GM08714 (cell line): ENCODE results near the gene SPACDR.
A peak's percentile ranks its signal among the peaks of the same experiment; 100 is the strongest.

Experiments
- H3K4me3 ChIP-seq: fragments of 200-500 bp; sonication (Bioruptor generic); 2 replicates; pipeline ENCODE4 v1.5.1; 2014; ENCODE audit warnings: mild to moderate bottlenecking, low read length, inconsistent platforms
- ZNF274 ChIP-seq: IDR thresholded peaks from 2 replicates; pipeline ENCODE4 v1.6.1; 2012; ENCODE audit warnings: mild to moderate bottlenecking, low read depth, low read length

The SPACDR gene

DNA sequence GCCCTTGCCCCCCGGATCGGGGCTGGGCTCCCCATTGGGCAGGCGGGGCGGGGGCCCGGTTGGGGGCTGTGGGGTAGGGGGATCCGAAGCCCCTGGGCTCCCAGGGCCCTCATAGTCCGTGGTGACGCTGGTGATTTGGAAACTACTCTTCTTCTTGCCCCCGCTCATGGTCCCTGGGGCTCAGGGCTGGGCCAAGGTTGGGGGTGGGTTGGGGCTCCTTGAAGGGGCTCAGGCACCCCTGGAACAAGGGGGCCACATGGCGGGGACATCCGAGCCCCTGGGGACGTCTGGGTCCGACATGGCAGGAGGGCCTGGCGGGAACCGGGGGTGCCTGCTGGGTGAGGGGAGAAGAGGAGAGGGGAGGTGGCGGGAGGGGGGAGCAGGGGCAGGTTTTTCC, 13.8 kb upstream of the SPACDR start:
- H3K4me3 ChIP-seq: peak overlapping the region; percentile 76
- TF ChIP-seq ZNF274: no peak

DNA sequence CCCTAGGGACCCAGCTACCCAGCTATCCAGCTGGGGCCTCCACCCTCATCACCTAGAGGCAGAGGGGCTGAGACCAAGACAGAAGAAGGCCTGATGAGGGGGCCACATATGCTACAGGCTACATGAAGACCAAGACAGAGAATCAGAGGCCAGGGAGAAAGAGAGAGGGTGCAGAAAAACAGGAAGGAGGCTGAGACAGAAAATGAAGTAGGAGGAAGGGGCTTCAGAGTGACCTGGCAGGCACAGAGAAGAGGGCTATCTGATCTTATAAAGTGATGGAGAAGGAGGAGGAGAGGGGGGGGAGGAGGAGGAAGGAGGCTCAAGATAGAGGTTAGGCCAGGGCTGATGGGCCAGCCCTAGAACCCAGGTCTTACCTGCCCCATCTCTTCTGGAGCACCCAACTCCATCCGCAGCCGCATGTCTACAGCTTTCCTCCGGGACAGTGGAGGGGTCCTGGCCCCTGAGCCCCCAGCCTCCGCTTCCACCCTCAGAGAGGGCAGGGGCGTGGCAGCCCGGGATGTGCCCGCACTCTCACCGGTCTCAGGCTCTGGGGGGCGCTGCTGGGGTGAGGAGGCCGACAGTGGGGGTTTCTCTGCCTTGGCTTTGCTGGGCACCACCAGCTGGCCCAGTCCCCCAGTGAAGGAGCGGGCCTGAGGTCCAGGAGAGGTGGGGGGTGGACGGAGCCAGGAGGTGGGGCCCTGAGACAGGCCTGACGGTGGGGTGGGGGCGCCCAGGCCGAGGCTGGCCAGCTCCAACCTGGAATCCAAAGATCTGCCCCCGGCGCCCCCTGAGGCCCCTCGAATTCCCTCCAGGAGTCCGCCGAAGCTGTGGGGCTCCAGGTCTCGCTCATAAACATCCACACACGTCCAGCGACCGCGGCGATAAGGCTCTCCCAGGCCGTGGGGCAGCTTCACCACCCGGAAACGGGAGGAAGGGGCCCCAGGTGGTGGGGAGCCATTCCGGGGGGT, 13.1 kb upstream of the SPACDR start:
- no peak for TF ChIP-seq ZNF274

DNA sequence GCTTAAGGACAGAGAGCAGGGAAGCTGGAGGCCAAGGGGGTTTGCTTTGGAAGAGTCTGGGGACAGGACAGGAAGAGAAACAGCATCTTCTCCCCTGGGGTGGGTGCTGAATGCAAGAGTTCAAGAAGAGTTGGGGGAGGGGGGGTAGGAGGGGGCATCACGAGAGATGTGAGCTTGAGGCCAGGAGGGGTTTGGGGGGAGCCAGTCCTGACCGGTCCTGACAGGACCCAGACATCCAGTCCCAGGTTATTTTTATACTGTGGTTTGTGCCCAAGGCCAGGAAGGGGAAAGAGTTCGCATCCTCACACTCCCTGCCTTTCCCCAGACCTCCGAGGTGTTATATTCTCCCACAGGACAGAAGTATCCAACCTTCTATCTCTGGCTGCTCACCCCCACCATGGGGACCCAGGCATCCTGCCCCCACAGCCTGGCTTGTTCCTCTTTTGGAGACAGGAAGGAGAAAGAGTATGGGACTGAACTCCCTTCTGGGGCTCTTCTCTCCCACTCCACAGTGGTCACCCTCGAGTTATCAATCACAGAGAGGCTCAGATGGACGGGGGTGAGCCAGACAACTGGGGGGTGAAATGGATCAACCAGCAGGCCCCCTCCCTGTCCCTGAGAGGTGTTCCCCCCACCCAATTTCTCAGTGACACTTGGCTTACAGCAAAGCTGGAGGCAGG, 12.2 kb upstream of the SPACDR start:
- TF ChIP-seq ZNF274: no peak
- H3K4me3 ChIP-seq: peak overlapping the region; percentile 76; the same call in 1 of the 2 replicates

More for the DNA sequence above, 13.1 kb upstream of the SPACDR start:
- peak overlapping the region; percentile 76 for H3K4me3 ChIP-seq

DNA sequence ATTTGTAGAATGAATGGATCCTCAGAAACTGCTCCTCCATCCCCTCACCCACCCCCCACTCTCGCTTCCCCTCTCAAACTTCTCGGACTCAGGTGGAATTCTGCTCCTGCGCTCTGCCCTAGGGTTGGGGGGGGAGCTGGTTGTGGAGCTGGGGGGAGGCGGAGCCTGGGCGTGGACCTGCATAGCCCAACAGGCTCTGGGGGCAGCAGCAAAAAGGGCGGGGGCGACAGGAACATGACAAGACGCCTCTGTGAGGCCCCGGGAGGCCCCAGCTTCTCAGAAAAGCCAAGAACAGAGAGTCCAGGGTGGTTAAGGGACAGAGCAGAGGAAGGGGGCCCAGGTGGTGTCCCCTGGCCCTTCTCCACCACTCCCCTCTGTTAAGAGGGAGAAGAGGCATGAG, 11.5 kb upstream of the SPACDR start:
- TF ChIP-seq ZNF274: no peak

DNA sequence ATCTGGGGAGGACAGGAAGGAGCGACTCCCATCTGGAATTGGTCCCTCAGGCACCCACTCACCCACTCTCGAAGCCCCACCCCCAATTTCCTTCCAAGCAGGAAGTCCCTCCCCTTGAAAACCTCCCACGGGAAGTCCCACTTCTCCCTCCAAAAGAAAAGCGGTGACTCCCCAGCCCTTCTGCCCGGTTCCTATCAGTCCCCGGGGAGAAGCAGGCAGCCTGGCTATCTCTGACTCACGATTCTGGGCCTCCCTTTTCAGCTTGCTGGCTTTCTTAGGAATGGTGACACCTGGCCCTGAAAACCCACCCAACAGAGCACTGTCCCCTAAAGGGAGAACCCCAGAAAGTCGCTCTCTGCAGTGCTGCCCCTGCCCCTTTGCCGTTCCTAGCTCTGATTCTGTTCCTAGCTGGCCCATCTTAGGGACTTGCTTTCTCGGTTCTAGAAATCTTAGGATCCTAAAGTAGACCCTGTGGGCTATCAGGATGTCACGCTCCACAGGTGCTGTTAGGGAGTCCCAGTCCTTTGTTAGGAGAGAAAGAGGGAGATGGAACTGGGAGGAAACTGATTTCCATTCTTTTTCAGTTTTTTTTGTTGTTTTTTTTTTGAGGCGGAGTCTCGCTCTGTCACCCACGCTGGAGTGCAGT, 8.9 kb upstream of the SPACDR start:
- TF ChIP-seq ZNF274: no peak
- H3K4me3 ChIP-seq: no peak overlapping the region; the same call in 1 of the 2 replicates

More for the DNA sequence above, 11.5 kb upstream of the SPACDR start:
- H3K4me3 ChIP-seq: peak overlapping the region; percentile 43; the same call in 1 of the 2 replicates

DNA sequence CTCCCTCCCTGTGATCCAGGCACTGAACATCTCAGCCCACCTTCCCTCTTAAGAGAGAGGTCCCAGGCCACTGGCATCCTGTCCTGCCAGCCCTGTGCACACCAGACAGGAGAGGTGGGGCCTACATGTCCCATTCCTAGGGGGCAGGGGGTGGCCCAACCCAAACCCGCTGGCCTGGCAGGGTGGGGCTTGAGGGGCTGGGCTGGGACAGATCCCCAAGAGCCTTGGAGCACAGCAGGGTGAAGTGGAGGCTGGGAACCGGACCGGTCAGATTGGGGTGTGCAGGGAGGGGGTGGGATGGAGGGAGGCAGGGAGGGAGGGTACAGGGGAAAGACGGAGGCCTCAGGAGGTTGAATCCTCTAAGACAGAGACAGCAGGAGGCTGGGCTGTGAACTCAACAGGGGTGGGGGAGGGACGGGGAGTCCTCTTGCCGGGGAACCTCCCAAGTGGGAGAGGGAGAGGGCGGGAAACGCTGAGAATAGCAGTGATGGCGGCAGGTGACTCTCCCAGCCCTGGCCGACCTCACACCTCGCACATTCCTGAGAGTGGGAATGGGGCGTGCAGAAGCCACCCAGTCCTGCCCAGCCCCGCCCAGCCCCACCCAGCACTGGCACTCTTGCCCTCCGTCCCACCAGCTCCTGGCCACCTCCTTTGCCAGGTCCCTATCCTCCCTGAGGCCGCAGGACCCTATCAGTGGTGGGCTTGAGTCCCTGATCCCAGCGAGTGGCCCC, 8.2 kb upstream of the SPACDR start:
- H3K4me3 ChIP-seq: no peak overlapping the region

DNA sequence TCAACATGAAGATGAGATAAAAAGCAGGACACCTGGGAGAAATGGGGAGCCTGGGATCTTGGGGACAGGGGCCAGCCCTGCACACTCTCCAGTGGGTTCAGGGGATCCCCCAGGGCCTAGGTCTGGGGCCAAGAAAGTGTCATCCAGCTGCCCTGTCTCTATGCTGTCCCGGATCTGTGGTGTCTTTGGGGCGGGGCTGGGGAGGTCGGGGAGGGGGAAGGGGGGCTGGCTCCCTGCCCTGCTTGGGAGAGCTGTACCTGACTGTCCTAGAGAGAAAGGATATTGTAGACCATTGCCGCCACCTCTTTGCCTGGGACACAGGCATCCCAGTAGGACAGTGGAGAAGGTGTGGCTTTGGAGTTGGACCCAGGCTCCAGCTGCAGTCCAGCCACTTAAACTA, 7.0 kb upstream of the SPACDR start:
- H3K4me3 ChIP-seq: no peak overlapping the region
- TF ChIP-seq ZNF274: no peak

More for the DNA sequence above, 8.2 kb upstream of the SPACDR start:
- TF ChIP-seq ZNF274: no peak

DNA sequence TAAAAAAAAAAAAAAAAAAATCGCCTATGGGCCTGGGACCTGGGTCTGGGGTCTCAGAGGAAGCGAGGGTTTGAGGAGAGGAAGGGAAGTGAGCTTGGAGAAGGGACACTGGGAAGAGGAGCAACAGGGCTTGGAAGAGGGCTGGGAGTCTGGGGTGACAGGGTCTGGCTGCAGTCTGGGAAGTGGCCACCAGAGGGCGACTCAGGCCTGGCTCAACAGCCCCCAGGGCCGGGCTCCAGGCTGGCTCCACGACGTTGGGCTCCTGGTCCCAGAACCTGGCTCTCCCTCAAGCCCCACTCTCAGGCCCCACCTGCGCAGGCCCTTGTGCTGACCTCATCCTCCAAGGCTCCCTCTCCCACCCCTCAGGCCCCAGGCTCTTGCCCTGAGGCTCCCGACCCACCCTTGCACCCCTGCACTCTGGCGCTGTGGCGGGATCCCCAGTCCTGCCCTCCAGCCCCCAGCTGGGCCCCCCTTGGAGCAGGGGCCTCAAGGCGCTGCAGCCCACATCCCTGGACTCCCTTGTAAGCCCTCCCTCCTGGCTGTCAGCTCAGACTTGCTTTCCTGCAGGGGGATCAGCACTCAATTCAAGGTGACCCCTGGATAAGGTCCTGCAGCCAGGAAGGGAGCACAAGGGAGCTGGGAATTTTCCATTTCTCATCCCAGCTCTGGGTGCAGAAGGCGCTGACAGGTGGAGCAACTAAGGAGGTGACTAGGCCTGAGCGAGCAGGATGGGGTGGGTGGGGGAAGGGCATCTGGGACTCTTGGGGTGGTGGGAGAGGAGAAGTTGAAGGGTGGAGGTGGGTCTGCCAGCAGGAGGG, 5.4 kb upstream of the SPACDR start:
- TF ChIP-seq ZNF274: no peak
- H3K4me3 ChIP-seq: no peak overlapping the region

DNA sequence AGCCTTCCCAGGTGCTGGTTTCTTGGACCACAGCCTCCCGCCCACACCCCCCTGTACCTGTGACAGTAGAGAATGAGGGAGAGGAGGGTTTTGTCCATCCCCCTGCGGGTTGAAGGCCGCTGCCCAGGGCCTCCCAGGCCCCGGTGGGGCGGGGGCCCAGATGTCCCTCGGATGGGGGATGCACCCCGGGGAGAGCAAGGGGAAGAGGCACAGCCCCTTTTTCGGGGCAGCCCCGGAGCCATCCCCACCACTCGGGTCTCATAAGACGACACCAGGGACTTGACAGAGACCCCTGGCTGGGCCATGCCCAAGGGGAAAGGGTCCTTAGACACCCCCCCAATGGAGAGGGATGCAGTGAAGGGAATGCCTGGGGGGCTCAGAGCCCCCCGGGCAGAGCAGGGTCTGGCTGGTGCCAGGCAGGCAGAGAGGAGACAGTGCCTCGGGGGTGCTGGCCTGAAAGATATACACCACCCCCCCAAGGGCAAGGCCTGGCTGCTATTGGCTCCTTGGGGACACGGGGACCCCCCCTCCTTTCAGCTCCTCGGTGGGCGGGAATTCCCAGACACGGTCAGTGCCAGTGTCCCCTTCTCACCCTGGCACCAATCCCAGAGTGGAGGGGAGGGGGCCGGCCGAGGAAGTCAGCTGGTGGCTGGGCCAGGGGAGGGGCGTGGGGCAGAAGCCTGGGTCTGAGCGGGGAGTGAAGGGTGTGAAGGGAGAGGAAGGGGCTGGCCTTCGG, 3.7 kb upstream of the SPACDR start:
- no peak for TF ChIP-seq ZNF274
- no peak overlapping the region for H3K4me3 ChIP-seq

DNA sequence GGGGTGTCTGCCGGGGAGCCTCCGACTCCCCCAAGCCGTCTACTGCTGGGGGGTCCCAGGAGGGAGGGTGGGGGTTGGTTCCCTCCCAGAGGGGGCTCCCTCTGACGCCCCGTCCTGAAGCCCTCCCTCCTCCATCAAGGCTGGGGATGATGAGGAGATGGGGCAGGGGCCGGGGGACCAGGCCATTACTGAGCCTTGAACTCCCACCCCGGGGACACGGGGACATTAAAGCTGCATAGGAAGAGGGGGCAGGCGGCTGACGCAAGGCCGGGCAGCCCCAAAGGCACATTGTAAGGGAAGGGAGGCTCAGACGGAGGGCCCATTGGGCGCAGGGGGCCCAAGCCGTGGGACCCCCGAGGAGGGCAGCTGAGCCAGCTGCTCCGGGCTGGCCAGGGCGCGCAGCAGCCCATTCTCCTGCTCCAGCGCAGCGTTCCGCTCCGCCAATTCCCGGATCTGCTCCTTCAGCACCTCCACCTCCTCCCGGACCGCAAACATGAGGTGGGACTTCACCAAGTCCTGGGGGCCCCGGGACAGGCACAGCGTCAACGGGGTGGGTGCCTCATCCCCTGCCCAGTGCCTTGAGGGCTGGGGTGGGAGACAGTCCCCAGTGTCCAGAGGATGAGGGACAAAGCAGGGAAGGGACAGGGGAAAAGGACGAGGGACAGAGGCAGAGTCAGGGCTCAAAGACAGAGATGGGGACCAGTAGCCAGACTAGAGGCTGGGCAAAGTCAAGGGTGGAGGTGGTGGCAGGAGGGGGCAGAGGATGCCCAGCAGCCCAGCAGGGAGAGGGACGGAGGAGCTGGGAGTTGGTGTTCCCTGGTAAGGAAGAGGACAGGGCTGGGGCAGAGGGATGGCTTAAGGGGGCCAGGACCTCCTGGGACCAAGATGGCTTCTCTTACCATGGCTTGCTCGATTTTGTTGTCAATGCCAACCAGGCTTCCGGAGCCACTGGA, 2.9 kb upstream of the SPACDR start:
- no peak for TF ChIP-seq ZNF274
- H3K4me3 ChIP-seq: no peak overlapping the region

DNA sequence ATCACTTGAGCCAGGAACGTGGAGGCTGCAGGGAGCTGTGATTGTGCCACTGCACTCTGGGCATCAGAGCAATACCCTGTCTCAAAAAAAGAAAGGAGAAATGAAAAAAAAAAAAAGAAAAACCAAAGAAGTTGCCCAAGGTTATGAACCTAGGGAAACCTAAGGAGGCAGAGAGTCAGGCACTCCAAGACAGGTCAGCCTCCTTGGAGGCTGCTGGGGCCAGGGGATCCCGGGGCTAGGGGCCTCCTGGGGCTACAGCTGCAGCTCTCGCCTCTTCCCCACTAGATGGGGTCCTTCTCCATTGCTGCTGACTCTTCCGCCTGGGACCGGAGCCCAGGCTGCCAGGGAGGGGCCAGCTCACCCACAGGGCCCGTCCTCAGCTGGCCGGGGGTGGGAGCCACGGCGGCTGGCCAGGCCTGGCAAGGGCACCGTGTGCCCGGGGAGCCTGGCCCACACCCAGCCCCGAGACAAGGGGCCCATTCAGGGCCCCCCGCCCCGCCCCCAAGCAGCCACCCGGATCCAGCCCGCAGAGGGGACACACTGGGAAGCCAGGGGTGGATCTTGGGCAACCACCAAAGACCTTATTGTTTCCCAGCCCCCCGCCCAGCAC, 1.7 kb upstream of the SPACDR start:
- no peak overlapping the region for H3K4me3 ChIP-seq
- TF ChIP-seq ZNF274: no peak
